Stimulated activated naive B cell treated with anti-CD40 and anti-IgM and Interleukin-4, amounts not matched to agents 10 μg/mL and 1 μg/mL and 100 μg/mL, for 72 hours (primary cell): ENCODE data around the gene RALB.

Experiments
- ATAC-seq, 2 donors: fragments of 150-1000 bp; cut with Tn5 transposase; replicated peaks; 2 replicates each; pipeline ENCODE4 v1.10.0; 2021; ENCODE audit warnings: moderate library complexity in 1 of 2
- DNase-seq: peaks from one replicate; pipeline ENCODE4 v3.0.0; 2021
- H3K27ac Mint-ChIP-seq: one replicate; pipeline ENCODE4 v1.8.0; 2022; ENCODE audit warnings: mild to moderate bottlenecking, mixed read lengths
- H3K27me3 Mint-ChIP-seq, 2 donors: one replicate each; pipeline ENCODE4 v1.8.0; 2022; ENCODE audit warnings: mixed read lengths in 2 of 2
- H3K36me3 Mint-ChIP-seq, 2 donors: one replicate each; pipeline ENCODE4 v1.8.0; 2022; ENCODE audit warnings: mixed read lengths in 2 of 2, mild to moderate bottlenecking in 1 of 2
- H3K4me1 Mint-ChIP-seq, 2 donors: one replicate each; pipeline ENCODE4 v1.8.0; 2022; ENCODE audit warnings: mixed read lengths in 2 of 2, mild to moderate bottlenecking in 1 of 2
- H3K4me3 Mint-ChIP-seq, 2 donors: one replicate each; pipeline ENCODE4 v1.8.0; 2022; ENCODE audit warnings: mild to moderate bottlenecking in 2 of 2, mixed read lengths in 2 of 2, moderate library complexity in 1 of 2
- H3K9me3 Mint-ChIP-seq, 2 donors: one replicate each; pipeline ENCODE4 v1.8.0; 2022; ENCODE audit warnings: mixed read lengths in 2 of 2, mild to moderate bottlenecking in 1 of 2

The RALB gene

DNA sequence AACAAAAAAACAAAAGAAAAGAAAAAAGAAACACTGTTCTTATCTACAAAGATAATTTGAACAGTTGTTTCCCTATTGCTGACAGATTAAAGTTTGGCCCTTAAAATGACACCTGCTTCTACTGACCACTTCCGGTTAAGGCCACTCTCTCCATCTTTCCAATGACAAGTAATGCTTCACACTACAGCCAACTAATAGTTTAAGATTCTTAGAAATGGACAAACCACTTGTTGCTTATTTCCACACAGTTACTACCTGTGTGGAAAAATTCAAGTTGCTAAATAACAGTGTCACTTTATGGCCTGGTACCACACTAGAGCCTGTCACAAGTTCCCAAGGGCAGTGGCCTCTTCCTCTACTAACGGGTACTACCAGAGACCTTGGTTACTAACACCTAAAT lies 31.9 kb upstream of the RALB start:
- H3K4me3 Mint-ChIP-seq: peak overlapping the region; percentile 60 to 91
- DNase-seq: no peak
- H3K27me3 Mint-ChIP-seq: no peaks in the 10 kb centered on the region
- H3K36me3 Mint-ChIP-seq: peaks cover 47 to 62% of the 10 kb centered on the region in 2 donors
- peaks cover 0 to 6% of the 10 kb centered on the region in 2 donors for H3K9me3 Mint-ChIP-seq
- H3K4me1 Mint-ChIP-seq: peaks cover 37 to 58% of the 10 kb centered on the region in 2 donors
- ATAC-seq: no peak
- H3K27ac Mint-ChIP-seq: no peak overlapping the region

DNA sequence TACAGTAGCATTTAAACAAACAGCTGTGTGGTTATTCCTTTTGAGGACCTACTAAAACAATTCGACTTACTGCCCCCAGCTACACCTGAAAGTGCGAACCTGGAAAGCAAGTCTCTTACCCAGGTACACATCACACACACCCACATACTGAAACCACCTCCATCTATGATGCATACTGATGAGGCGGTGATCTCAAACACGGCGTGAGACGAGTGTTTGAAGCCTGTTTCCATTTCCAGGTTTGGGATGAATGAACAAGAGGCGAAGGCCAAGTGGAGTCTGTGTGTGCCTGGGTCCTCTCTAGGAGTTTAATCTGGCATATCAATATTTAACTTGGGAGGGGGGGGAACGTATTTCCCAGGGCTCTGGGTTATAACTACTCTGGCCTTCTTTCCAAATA lies 31.0 kb upstream of the RALB start:
- no peak overlapping the region for H3K27ac Mint-ChIP-seq
- DNase-seq (no peak), ATAC-seq (no peak)
- peaks cover 0 to under 1% of the 10 kb centered on the region in 2 donors for H3K9me3 Mint-ChIP-seq
- peaks cover 39 to 57% of the 10 kb centered on the region in 2 donors for H3K36me3 Mint-ChIP-seq
- no peaks in the 10 kb centered on the region for H3K27me3 Mint-ChIP-seq
- peak overlapping the region; percentile 84 to 91 for H3K4me3 Mint-ChIP-seq
- H3K4me1 Mint-ChIP-seq: peaks cover 36 to 61% of the 10 kb centered on the region in 2 donors

DNA sequence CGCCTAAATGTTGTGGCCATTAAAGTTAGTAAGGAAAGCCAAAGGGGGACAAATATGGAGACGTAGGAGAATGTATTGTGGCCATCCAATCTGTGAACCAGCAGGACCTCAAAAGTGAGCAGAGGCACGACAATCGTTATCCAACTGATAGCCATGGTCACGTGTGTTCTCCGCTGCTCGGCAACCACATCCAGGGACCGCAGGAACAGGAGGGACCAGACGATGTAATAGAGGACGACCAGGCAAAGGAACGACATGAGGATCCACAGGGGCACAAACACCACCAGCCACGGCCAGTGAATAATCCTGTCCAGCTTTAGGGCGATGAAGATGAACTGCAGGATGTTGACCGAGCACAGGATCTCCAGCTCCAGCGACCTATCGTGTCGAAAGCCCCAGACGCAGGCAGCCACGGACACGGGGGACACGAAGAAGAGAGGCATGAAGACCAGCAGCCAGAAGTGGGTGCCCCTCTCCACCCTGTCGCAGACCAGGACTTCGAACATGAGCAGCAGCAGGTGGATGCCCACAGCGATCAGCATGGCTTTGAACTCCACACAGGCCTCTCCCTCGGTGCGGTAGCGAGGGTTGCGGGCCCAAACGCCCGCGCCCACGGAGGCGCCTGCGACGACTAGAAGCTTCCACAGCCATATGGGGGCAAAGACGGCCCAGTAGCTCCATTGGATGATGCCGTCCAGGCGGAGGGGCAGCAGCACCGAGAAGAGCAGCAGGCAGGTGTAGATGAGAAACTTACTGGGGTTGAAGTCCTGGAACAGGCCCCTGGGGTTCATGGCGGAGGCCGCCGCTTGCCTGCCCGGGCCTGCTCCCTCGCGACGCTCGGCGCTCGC lies 30.2 kb upstream of the RALB start:
- Mint-ChIP-seq H3K27ac (peak overlapping the region; percentile 94), H3K4me1 (peaks cover 39 to 69% of the 10 kb centered on the region in 2 donors), H3K9me3 (no peaks in the 10 kb centered on the region), H3K36me3 (peaks cover 35 to 49% of the 10 kb centered on the region in 2 donors), H3K27me3 (no peaks in the 10 kb centered on the region), H3K4me3 (peak overlapping the region; percentile 84 to 91)
- ATAC-seq: no peak
- no peak for DNase-seq

DNA sequence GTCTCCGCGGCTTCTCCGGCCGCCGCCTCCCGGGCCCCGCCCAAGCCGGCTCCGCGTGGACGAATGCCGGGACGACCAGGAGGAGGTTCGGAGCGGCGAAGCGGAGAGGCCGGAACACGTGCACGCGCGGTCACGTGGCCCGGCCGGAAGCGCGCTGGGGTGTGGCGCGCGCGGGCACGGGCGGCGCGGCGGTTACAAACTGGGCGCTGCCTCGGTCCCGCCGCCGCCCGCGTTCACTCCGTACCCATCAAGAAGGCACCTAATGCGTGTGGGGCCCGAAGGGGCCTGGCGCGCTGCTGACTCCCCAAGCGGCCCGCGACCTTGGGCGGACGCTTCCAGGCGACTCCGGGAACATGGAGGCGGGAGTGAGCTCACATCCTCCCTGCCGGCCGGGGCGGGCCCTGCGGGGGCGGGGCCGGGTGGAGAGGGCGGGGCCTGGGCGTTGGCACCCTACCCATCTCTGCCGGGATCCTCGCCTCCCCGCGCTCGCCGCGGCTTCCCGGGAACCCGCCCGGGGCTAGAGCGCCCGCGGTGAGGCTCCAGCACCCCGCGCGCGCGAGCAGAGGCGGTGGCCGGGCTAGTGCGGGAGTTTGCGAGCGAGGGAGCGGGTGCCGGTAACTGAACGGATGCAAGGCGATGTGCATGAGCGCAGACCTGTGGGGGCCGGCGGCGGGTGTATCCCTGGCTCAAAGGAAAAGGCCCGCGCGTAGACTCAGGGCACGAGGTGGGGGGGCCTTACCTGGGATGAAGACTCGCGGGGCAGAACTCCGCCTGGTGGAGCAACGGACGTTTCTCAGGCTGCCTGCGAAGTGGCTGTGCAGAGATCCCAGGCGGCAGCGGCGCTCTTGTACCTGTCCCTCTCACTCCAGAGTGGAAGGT lies 29.4 kb upstream of the RALB start, which contains the start of gene TMEM185B:
TSS of gene TMEM185B (minus strand) at position 367 of the 879 bp plus-strand sequence. CDS start 424 bp downstream, outside the sequence.
- DNase-seq (peak; percentile 92), ATAC-seq (peak; percentile 92)
- peak within 1 kb of the TSS; percentile 94 for H3K27ac Mint-ChIP-seq
- peak within 1 kb of the TSS; percentile 88 to 91 for H3K4me3 Mint-ChIP-seq
- no peaks in the 10 kb centered on the region for H3K9me3 Mint-ChIP-seq
- H3K27me3 Mint-ChIP-seq: no peaks in the 10 kb centered on the region
- H3K4me1 Mint-ChIP-seq: peaks cover 42 to 77% of the 10 kb centered on the region in 2 donors
- peaks cover 28 to 42% of the 10 kb centered on the region in 2 donors for H3K36me3 Mint-ChIP-seq

DNA sequence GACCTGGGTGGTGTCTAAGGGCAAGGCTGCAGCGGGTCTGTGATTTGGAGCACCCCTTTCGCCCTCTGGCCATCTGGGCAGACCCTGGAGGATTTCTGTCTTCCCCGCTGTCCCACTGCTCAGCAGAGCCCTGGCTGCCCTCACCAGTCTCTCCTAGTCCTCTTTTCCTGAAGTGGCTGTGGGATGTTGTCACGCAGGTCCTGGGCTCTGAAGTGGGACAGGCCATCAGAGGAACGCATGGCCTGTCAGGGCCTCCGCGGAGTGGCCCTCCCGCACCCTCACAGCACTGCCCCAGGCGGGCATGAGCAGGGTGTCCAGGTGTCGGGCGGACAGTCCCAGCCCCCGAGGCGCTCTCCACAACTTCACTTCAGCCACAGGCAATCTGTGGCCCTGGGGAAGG lies 28.4 kb upstream of the RALB start:
- H3K27ac Mint-ChIP-seq: peak overlapping the region; percentile 94
- peaks cover 19 to 33% of the 10 kb centered on the region in 2 donors for H3K36me3 Mint-ChIP-seq
- DNase-seq (no peak), ATAC-seq (no peak)
- H3K9me3 Mint-ChIP-seq: no peaks in the 10 kb centered on the region
- H3K4me1 Mint-ChIP-seq: peaks cover 43 to 81% of the 10 kb centered on the region in 2 donors
- no peaks in the 10 kb centered on the region for H3K27me3 Mint-ChIP-seq
- H3K4me3 Mint-ChIP-seq: peak overlapping the region; percentile 88 to 91

DNA sequence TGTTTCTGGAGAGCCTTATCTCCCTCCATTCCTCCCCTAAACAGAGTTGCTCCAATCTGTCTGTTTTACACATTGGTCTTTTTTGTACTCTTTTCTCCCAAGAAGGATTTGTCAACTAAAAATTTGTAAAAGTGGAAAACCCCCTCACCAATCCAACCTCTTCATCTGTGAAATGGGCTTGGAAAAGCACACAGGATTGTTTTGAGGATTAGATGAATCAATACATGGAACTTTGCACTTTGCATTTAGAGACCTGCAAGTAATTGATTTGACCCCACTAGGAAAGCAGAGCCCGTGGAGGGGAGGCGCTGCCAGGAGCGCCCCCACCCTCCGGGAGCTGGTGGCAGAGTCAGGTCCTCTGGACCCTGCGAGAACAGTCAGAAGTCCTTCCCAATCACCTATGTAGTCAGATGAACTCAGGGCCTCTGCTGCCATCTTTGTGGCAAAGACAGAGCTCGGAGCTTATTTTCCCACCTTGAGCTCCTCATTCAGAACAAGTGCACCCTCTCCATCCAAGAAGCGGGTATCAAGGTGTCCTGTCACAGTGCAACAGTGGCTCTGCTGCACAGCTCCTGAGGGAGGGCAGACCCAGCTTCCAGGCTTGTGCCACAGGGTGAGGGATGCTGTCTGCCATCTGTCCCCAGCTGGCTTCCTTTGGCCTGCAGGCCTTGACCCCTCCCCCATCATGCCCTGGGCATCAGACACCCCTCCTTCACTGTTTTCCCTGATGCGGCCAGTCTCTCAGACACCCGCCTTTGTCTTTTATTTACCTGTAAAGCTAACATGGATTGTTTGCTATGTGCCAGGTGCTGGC lies 27.7 kb upstream of the RALB start:
- peaks cover 43 to 81% of the 10 kb centered on the region in 2 donors for H3K4me1 Mint-ChIP-seq
- H3K27ac Mint-ChIP-seq: peak overlapping the region; percentile 94
- DNase-seq: no peak
- peaks cover 20 to 32% of the 10 kb centered on the region in 2 donors for H3K36me3 Mint-ChIP-seq
- no peaks in the 10 kb centered on the region for H3K27me3 Mint-ChIP-seq
- peak overlapping the region; percentile 88 to 91 for H3K4me3 Mint-ChIP-seq
- no peak for ATAC-seq
- H3K9me3 Mint-ChIP-seq: no peaks in the 10 kb centered on the region

DNA sequence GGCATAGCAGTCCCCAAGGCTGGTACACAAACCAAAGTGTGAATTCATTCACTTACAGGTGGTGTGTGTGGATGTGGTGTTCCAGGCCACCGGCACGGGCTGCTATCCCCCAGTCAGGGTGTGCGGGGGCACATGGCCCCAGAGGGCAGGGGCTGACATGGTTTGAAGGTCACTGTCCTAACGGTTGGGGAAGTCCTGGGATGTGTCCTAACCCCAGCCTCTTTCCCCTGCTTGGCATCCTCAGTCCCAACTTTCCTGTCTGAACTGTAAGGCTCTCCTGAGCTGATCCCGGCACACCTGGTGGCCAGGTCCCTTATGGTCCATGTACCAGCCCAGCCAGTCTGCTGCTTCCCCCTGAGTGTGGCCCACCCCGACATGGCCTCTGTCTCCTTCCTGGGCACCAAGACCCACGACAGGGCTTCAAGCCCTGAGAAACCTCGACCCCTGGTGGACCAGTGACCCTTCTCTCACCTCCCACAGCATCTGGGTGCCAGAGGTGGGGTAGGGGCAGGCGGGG lies 27.0 kb upstream of the RALB start:
- Mint-ChIP-seq H3K27me3 (no peaks in the 10 kb centered on the region), H3K36me3 (peaks cover 15 to 27% of the 10 kb centered on the region in 2 donors), H3K4me3 (no peak overlapping the region), H3K4me1 (peaks cover 43 to 80% of the 10 kb centered on the region in 2 donors), H3K27ac (peak overlapping the region; percentile 42), H3K9me3 (no peaks in the 10 kb centered on the region)
- DNase-seq: no peak
- ATAC-seq: no peak

DNA sequence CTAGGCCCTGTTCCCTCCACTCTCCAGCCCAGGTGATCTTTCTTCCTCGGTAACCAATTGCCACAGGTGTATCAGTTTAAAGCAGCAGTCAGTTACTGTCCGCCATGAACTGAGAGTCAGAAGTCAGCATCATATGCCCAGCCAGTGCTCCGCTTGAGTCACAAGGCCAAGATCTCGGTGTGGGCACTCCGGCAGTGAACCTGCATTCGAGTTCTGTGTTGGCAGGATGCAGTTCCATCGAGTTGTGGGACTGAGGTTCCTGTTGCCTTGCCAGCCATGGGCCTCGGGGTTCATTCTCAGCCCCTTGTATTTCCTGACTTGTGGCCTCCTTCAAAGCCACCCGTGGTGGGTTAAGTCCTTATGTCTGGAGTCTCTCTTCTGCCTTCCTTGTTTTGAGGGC lies 26.3 kb upstream of the RALB start:
- H3K4me3 Mint-ChIP-seq: no peak overlapping the region
- no peaks in the 10 kb centered on the region for H3K9me3 Mint-ChIP-seq
- peaks cover 48 to 80% of the 10 kb centered on the region in 2 donors for H3K4me1 Mint-ChIP-seq
- H3K27ac Mint-ChIP-seq: peak overlapping the region; percentile 73
- ATAC-seq (no peak), DNase-seq (no peak)
- no peaks in the 10 kb centered on the region for H3K27me3 Mint-ChIP-seq
- peaks cover 12 to 20% of the 10 kb centered on the region in 2 donors for H3K36me3 Mint-ChIP-seq

DNA sequence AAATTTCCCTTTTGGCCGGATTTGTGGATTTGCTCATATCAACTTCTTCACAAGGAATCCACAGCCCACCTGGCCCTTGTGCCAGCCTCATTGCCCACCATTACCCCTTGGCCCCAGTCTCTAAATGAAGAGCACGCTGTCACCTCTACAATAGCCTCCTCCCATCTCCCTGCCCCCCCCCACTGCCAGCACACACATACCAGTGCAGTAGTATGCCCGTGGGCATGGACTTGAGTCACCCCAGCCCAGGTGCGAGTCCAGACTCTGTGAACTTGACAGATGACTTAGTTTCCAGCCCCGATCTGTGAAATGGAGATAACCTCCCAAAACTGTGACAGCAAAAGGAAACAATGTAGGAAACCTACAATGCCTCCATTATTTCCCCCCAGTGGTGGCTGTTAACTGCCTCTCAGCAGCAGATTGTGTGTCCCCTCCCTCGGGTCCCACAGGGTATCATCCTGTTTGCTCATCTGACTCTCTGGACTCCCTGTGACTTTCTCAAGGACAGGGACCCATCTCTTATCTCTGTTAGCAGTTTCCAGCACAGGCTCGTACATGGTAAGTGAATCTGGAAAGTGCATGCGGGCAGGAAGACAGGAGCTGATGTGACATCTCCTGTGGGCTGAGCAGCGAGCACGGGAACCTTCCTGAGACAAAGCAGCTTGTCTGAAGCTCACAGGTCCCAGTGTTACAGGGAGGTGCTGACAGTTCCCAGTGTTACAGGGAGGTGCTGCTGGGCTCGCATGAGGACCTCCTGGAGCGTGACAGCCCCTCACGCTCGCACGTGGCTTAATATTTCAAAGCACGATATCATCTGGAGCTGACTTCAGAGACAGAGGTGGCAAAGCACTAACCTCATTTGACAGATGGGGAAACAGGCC lies 25.3 kb upstream of the RALB start:
- Mint-ChIP-seq H3K4me3 (no peak overlapping the region), H3K4me1 (peaks cover 41 to 78% of the 10 kb centered on the region in 2 donors), H3K27me3 (no peaks in the 10 kb centered on the region), H3K27ac (peak overlapping the region; percentile 75), H3K36me3 (peaks cover 3 to 10% of the 10 kb centered on the region in 2 donors), H3K9me3 (no peaks in the 10 kb centered on the region)
- ATAC-seq (no peak), DNase-seq (no peak)

DNA sequence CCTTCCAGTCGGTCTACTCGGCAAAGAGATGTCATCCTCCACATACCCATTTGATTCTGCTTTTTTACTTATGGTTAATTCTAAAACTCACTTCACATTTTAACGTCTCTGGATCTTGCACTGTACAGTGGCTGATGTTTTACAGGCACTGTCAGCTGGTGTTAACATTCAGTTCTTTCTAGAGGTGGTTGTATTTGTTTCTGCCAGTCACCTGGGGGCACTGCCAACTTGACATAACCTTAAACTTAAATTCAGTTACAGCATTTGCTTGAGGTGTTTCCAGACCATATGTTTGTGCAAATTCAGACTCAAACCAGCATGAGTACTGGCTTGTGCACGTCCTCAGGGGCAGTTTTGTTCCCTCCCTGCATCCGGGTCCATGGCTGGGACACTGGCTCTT lies 24.1 kb upstream of the RALB start:
- H3K27me3 Mint-ChIP-seq: no peaks in the 10 kb centered on the region
- ATAC-seq (no peak), DNase-seq (no peak)
- no peak overlapping the region for H3K27ac Mint-ChIP-seq
- H3K36me3 Mint-ChIP-seq: peaks cover 3 to 7% of the 10 kb centered on the region in 2 donors
- H3K4me3 Mint-ChIP-seq: no peak overlapping the region
- peaks cover 45 to 84% of the 10 kb centered on the region in 2 donors for H3K4me1 Mint-ChIP-seq
- no peaks in the 10 kb centered on the region for H3K9me3 Mint-ChIP-seq

DNA sequence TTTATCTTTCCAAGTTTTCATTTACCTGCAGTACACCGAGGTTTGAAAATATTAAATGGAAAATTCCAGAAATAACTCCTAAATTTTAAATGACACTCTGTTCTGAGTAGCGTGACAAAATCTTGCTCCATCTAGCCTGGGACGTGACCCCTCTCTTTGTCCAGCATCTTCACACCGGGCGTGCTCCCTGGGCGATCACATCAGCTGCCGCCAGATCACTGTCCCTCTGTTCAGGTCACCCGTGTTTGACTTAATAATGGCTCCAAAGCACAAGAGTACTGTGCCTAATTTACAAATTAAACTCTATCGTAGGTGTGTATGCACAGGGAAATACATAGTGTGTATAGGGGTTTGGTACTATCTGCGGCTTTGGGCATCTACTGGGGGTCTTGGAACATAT lies 23.3 kb upstream of the RALB start:
- peaks cover 41 to 82% of the 10 kb centered on the region in 2 donors for H3K4me1 Mint-ChIP-seq
- H3K9me3 Mint-ChIP-seq: no peaks in the 10 kb centered on the region
- H3K27me3 Mint-ChIP-seq: no peaks in the 10 kb centered on the region
- no peak for ATAC-seq
- H3K27ac Mint-ChIP-seq: peak overlapping the region; percentile 53
- H3K36me3 Mint-ChIP-seq: peaks cover 3 to 7% of the 10 kb centered on the region in 2 donors
- no peak for DNase-seq
- H3K4me3 Mint-ChIP-seq: peak overlapping the region in 1 of 2 donors; percentile 36

DNA sequence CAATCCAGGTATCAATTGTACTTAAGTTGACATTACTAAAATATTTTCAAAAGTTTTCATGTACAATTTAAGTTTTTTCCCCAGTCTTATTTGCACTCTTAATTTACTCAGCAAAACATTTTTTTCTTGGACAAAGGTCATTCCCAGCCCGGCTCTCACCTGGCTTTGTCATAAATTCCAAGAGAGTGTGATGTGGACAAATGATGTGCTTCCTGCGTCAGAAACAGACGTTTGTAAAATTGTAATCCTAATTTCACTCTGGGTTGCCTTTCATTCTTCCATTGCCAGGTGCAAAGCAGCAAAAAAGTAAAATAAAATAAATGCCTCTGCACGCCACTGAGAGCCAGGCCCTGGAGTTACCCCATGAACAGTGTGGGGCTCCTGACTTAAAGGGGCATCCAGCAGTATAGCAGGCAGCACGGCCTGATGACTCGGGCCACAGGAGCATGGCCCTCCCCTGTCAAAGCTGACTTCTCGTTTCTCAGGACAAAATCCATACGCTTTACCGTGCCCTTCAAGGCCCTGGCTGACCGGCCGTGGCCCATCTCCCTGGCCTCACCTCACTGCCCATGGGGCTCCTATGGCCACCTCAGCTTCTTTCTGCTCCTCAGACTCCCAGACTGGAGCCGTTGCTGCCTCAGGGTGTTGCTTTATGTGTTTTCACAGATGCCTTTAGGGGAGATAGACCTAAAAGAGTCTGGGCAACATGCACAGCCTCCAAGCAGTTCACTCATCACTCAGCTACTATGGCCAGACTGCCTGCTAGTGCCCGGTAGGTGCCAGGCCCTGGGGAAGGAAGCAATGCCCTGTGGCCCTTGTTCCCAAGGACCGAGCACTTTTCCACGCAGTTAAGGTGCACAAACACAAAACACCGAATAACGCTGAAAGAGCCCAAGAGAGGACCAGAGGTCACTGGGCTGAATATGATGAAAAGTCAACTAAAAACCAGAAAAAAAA lies 21.9 kb upstream of the RALB start:
- no peak for DNase-seq
- Mint-ChIP-seq H3K27me3 (no peaks in the 10 kb centered on the region), H3K4me3 (peak overlapping the region; percentile 90 to 93), H3K9me3 (no peaks in the 10 kb centered on the region), H3K27ac (no peak overlapping the region), H3K4me1 (peaks cover 37 to 72% of the 10 kb centered on the region in 2 donors), H3K36me3 (peaks cover 3 to 7% of the 10 kb centered on the region in 2 donors)
- ATAC-seq: no peak
